CD4-positive, alpha-beta T cell (primary cell): Measurements from ENCODE around the gene SDR42E1. TPM values are rescaled to one million over a fixed set of nuclear protein-coding genes. Genes with fewer than 3 reads are reported as not detected.
A peak's percentile ranks its signal among the peaks of the same experiment; 100 is the strongest.
"Not testable (repeated sequence)": the region's sequence is repeated elsewhere in the genome, so short reads cannot be mapped to it uniquely, and the experiment has no call there.

Source experiments
- ATAC-seq: fragments of 200-7000 bp; cut with Tn5 transposase; one replicate; pipeline ENCODE4 v1.10.0; 2022; ENCODE audit warnings: mild to moderate bottlenecking; ENCODE audit not compliant: poor library complexity
- CTCF ChIA-PET: fragments of 350-600 bp; sonication (Branson Sonifier 250); formaldehyde crosslinking; loops from one replicate; lab custom pipeline; 2021; ENCODE audit warnings: antibody characterized with exemption, inconsistent platforms; lab: Charles Lee
- POLR2A ChIA-PET: fragments of 350-600 bp; sonication (Branson Sonifier 250); formaldehyde crosslinking; loops from one replicate; lab custom pipeline; 2021; ENCODE audit warnings: antibody characterized with exemption, inconsistent platforms; lab: Charles Lee
- DNase-seq, 14 experiments: peaks; one replicate each; pipeline ENCODE4 v3.0.0-alpha.2; 2013 to 2020; ENCODE audit warnings: mixed read lengths in 2 of 14
- H3K27ac ChIP-seq, 2 donors: one replicate each; pipeline versions ENCODE4 v1.5.1 to v1.7.0; 2013; ENCODE audit warnings: low read length in 2 of 2, low read depth in 1 of 2, mild to moderate bottlenecking in 1 of 2
- H3K27me3 ChIP-seq, 2 experiments: 1 replicate in 1 of 2; 2 replicates in 1 of 2; pipeline versions ENCODE4 v1.6.1 to v1.7.0; 2013; ENCODE audit warnings: low read length in 2 of 2, control low read depth in 1 of 2, mild to moderate bottlenecking in 1 of 2, moderate library complexity in 1 of 2; ENCODE audit not compliant: insufficient read depth in 2 of 2, control insufficient read depth in 1 of 2
- H3K36me3 ChIP-seq: one replicate; pipeline ENCODE4 v1.6.1; 2013; ENCODE audit warnings: low read length, control low read depth; ENCODE audit not compliant: insufficient read depth
- H3K4me1 ChIP-seq: one replicate; pipeline ENCODE4 v1.6.1; 2013; ENCODE audit warnings: low read length, control low read depth; ENCODE audit not compliant: insufficient read depth
- H3K4me3 ChIP-seq: one replicate; pipeline ENCODE4 v1.5.1; 2013; ENCODE audit warnings: mild to moderate bottlenecking, low read length, moderate library complexity
- H3K9me3 ChIP-seq, 2 experiments: 1 replicate in 1 of 2; 2 replicates in 1 of 2; pipeline versions ENCODE4 v1.6.1 to v1.7.0; 2013; ENCODE audit warnings: low read length in 2 of 2, mild to moderate bottlenecking in 2 of 2, control low read depth in 1 of 2, moderate library complexity in 1 of 2; ENCODE audit not compliant: control insufficient read depth in 1 of 2, insufficient read depth in 1 of 2
- H3K27ac Mint-ChIP-seq: one replicate; pipeline ENCODE4 v1.8.0; 2020; ENCODE audit warnings: mixed read lengths
- H3K27me3 Mint-ChIP-seq: one replicate; pipeline ENCODE4 v1.8.0; 2021; ENCODE audit warnings: mixed read lengths
- H3K36me3 Mint-ChIP-seq: one replicate; pipeline ENCODE4 v1.8.0; 2021; ENCODE audit warnings: low read depth, mixed read lengths
- H3K4me1 Mint-ChIP-seq: one replicate; pipeline ENCODE4 v1.8.0; 2021; ENCODE audit warnings: low read depth, mixed read lengths
- H3K4me3 Mint-ChIP-seq: one replicate; pipeline ENCODE4 v1.8.0; 2020; ENCODE audit warnings: mild to moderate bottlenecking, mixed read lengths
- H3K9me3 Mint-ChIP-seq: one replicate; pipeline ENCODE4 v1.8.0; 2020; ENCODE audit warnings: mixed read lengths
- CTCF ChIP-seq: fragments of 200-600 bp; IDR thresholded peaks from one replicate; pipeline ENCODE4 v1.8.0; 2022; ENCODE audit warnings: antibody characterized with exemption, mild to moderate bottlenecking
- intact Hi-C, 2 experiments: fragments of 100-400 bp; cut with DNase I in 1 of 2; cut with micrococcal nuclease in 1 of 2; formaldehyde crosslinking; loops; one replicate each; pipeline versions ENCODE4 v1.15.1 to v1.9.0; 2023 to 2025; cut with DNase I, micrococcal nuclease
- total RNA-seq, 174 experiments: library from RNA in 2 of 174; stranded (reverse) in 2 of 174; gene quantifications; one replicate each; pipeline ENCODE4 v1.2.3 and lab custom pipeline; 2021 to 2026

Gene SDR42E1
- total RNA-seq, 2 experiments from 2014 or later, result 4.5 to 7.6 TPM

- Mint-ChIP-seq H3K4me1 (peaks cover 29% of the 10 kb centered on the region), H3K9me3 (peaks cover 5% of the 10 kb centered on the region), H3K27ac (no peak overlapping the region), H3K4me3 (peak overlapping the region; percentile 68), H3K27me3 (peaks cover 36% of the 10 kb centered on the region), H3K36me3 (peaks cover 37% of the 10 kb centered on the region)
- no peak for TF ChIP-seq CTCF
- no peak for DNase-seq
- H3K27me3 ChIP-seq, result peaks cover 0 to 16% of the 10 kb centered on the region in 2 experiments
- no peak overlapping the region for H3K27ac ChIP-seq
- ChIA-PET POLR2A (interaction anchor here (1.3 kb wide), 1 partner anchor 157 kb away, joined by 3 read pairs; the partner anchor contains the start of gene MPHOSPH6), CTCF (interaction anchor here (0.6 kb wide), 1 partner anchor 954 kb away, joined by 4 read pairs; no protein-coding TSS in a partner anchor)
- H3K4me1 ChIP-seq, result peaks cover 20% of the 10 kb centered on the region
- ATAC-seq, result no peak
- peaks cover 8 to 29% of the 10 kb centered on the region in 2 experiments for H3K9me3 ChIP-seq
- H3K4me3 ChIP-seq, result no peak overlapping the region
- intact Hi-C loops, result loop anchor here in 1 of 2 experiments (5.0 kb wide), 2 partner anchors 154 to 266 kb away; no protein-coding TSS in a partner anchor
- no peaks in the 10 kb centered on the region for H3K36me3 ChIP-seq
Measured at GRCh38 chr16:82013139-82013538, 1.9 kb upstream of the SDR42E1 start.

GRCh38 chr16:82010649-82011048, 621 bp downstream of the SDR42E1 start:
- Mint-ChIP-seq H3K27ac (peak overlapping the region; percentile 90), H3K27me3 (peaks cover 14% of the 10 kb centered on the region), H3K9me3 (peaks cover 3% of the 10 kb centered on the region), H3K36me3 (peaks cover 49% of the 10 kb centered on the region), H3K4me1 (peaks cover 29% of the 10 kb centered on the region), H3K4me3 (peak overlapping the region; percentile 92)
- CTCF ChIA-PET, result no interaction called here
- Histone ChIP-seq H3K9me3 (peaks cover 8 to 21% of the 10 kb centered on the region in 2 experiments), H3K36me3 (no peaks in the 10 kb centered on the region), H3K27me3 (peaks cover 0 to 3% of the 10 kb centered on the region in 2 experiments), H3K4me1 (peaks cover 20% of the 10 kb centered on the region), H3K4me3 (peak overlapping the region; percentile 63), H3K27ac (no peak overlapping the region)
- DNase-seq, result no peak
- no peak for TF ChIP-seq CTCF
- ATAC-seq, result no peak
- POLR2A ChIA-PET, result interaction anchor here (0.7 to 1.6 kb wide), 2 partner anchors 122 to 160 kb away, joined by 3 to 7 read pairs; partner anchors contain the start of gene MPHOSPH6
- intact Hi-C loops, result loop anchor here in 1 of 2 experiments (5.0 kb wide), 2 partner anchors 157 to 263 kb away; no protein-coding TSS in a partner anchor

GRCh38 chr16:82009789-82010188, 1.5 kb downstream of the SDR42E1 start:
- peaks cover 29% of the 10 kb centered on the region for H3K4me1 Mint-ChIP-seq
- peak overlapping the region; percentile 90 for H3K27ac Mint-ChIP-seq
- peak overlapping the region; percentile 92 for H3K4me3 Mint-ChIP-seq
- POLR2A ChIA-PET, H3K4me3 ChIP-seq, H3K27me3 Mint-ChIP-seq, CTCF ChIA-PET, DNase-seq, H3K36me3 ChIP-seq, H3K9me3 Mint-ChIP-seq, H3K27me3 ChIP-seq, H3K27ac ChIP-seq, ATAC-seq: not testable (repeated sequence)
- peaks cover 8 to 13% of the 10 kb centered on the region in 2 experiments for H3K9me3 ChIP-seq
- intact Hi-C loops, result loop anchor here in 1 of 2 experiments (5.0 kb wide), 2 partner anchors 158 to 262 kb away; no protein-coding TSS in a partner anchor
- peaks cover 58% of the 10 kb centered on the region for H3K36me3 Mint-ChIP-seq
- H3K4me1 ChIP-seq, result peaks cover 20% of the 10 kb centered on the region
